Measurements from ENCODE around the gene CLCN6. TPM values are rescaled to one million over a fixed set of nuclear protein-coding genes. Genes with fewer than 3 reads are reported as not detected.

CLCN6 gene
- polyA plus RNA-seq, 1 donor from 2014 or later, result 12.5 TPM

DNA sequence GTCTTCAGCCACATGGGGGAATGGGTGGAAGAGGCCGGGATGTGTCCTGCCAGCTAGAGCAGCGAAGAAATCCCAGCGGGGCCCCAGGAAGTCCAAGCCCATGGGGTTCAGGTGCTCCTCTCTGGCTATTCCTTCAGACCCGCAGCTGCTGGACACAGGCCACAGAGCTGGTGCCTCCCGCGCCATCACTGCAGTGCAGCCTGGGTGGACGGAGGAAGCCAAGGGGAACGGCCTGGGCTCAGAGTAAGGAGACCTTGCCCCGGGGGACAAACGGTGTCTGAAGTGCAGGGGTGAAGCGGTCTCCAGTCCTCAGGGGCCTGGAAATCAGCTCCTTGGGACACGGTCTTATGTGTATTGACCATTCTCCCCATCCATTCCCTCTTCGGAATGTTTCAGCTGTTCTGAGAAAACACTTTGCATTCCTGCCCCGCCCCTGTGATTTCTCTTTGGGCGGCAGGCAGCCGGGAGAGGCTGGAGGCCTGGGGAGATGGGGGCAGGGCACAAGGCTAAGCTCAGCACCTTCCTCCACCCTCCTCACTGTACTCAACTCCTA lies 18.7 kb upstream of the CLCN6 start:
- no peaks in the 10 kb centered on the region for H3K9me3 ChIP-seq (ENCODE audit: low read length)
- no peaks in the 10 kb centered on the region for H3F3A ChIP-seq (ENCODE audit: insufficient read depth, low read length, poor library complexity, severe bottlenecking)
- no peak overlapping the region for H3K27ac ChIP-seq (ENCODE audit: low read length)
- no peaks in the 10 kb centered on the region for H3K36me3 ChIP-seq (ENCODE audit: insufficient read depth, low read length)
- no peak overlapping the region for H3K4me3 ChIP-seq (ENCODE audit: low read length)
- no peaks in the 10 kb centered on the region for H3K79me2 ChIP-seq (replicated peaks; ENCODE audit: insufficient read depth, low read length)
- H3K9me2 ChIP-seq (ENCODE audit: insufficient read depth, low read length), result no peaks in the 10 kb centered on the region
- no peak overlapping the region for H2AFZ ChIP-seq (ENCODE audit: low read depth, low read length)
- no peaks in the 10 kb centered on the region for H3K27me3 ChIP-seq (ENCODE audit: insufficient read depth, low read depth, low read length)
- H3K4me2 ChIP-seq (ENCODE audit: low read length), result no peak overlapping the region
- H3K9ac ChIP-seq (ENCODE audit: low read length), result no peak overlapping the region
- no peak for TF ChIP-seq EZH2 (IDR thresholded peaks at IDR 0.05; ENCODE audit: borderline replicate concordance, insufficient read depth, low read length, poor library complexity, severe bottlenecking)
- no peak for TF ChIP-seq POLR2AphosphoS5 (IDR thresholded peaks at IDR 0.05)
- TF ChIP-seq TAF1 (IDR thresholded peaks at IDR 0.05; ENCODE audit: low read depth), result no peak
- TF ChIP-seq MXI1 (conservative IDR thresholded peaks at IDR 0.05; ENCODE audit: poor library complexity, severe bottlenecking), result no peak
- TF ChIP-seq, protein P1, sequence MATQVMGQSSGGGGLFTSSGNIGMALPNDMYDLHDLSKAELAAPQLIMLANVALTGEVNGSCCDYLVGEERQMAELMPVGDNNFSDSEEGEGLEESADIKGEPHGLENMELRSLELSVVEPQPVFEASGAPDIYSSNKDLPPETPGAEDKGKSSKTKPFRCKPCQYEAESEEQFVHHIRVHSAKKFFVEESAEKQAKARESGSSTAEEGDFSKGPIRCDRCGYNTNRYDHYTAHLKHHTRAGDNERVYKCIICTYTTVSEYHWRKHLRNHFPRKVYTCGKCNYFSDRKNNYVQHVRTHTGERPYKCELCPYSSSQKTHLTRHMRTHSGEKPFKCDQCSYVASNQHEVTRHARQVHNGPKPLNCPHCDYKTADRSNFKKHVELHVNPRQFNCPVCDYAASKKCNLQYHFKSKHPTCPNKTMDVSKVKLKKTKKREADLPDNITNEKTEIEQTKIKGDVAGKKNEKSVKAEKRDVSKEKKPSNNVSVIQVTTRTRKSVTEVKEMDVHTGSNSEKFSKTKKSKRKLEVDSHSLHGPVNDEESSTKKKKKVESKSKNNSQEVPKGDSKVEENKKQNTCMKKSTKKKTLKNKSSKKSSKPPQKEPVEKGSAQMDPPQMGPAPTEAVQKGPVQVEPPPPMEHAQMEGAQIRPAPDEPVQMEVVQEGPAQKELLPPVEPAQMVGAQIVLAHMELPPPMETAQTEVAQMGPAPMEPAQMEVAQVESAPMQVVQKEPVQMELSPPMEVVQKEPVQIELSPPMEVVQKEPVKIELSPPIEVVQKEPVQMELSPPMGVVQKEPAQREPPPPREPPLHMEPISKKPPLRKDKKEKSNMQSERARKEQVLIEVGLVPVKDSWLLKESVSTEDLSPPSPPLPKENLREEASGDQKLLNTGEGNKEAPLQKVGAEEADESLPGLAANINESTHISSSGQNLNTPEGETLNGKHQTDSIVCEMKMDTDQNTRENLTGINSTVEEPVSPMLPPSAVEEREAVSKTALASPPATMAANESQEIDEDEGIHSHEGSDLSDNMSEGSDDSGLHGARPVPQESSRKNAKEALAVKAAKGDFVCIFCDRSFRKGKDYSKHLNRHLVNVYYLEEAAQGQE (IDR thresholded peaks at IDR 0.05; ENCODE audit: borderline replicate concordance), result no peak
- no peak for TF ChIP-seq EP300 (conservative IDR thresholded peaks at IDR 0.05; ENCODE audit: poor library complexity, severe bottlenecking)
- H4K20me1 ChIP-seq (ENCODE audit: insufficient read depth), result no peaks in the 10 kb centered on the region

DNA sequence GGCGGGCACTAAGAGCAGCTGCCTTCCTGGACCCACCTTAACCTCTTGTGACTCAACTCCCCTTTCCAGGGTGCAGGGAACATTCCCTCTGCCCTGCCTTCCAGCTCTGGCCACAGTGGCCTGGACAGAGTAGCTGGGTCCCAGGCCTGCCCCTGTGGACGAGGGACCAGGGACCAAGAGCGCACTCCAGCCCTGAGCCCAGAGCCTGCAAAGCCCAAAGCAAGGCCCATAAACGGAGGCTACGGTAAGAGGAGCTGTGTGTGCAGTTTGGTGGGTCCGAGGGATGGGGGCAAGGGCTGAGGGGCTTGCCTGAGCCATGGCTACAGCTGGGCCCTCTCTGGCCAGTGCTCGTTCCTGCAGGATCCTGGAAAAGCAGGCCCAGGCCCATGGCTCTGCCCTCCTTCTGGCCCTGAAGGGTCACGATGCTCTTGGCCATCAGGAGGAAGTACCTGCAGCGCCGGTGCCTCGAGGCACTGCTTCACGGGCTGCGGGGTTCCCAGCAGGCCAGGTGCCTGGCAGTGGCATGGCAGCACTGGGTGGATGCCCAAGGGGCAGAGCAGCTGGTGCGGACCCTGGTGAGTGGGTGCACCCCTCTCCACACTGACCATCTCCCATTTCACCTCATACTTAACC lies 18.1 kb upstream of the CLCN6 start:
- no peaks in the 10 kb centered on the region for H4K20me1 ChIP-seq (ENCODE audit: insufficient read depth)
- H3K27me3 ChIP-seq (ENCODE audit: insufficient read depth, low read depth, low read length), result no peaks in the 10 kb centered on the region
- no peak overlapping the region for H3K4me2 ChIP-seq (ENCODE audit: low read length)
- H3K9me3 ChIP-seq (ENCODE audit: low read length), result no peaks in the 10 kb centered on the region
- H3K4me3 ChIP-seq (ENCODE audit: low read length), result no peak overlapping the region
- no peaks in the 10 kb centered on the region for H3K9me2 ChIP-seq (ENCODE audit: insufficient read depth, low read length)
- H3K36me3 ChIP-seq (ENCODE audit: insufficient read depth, low read length), result no peaks in the 10 kb centered on the region
- H3F3A ChIP-seq (ENCODE audit: insufficient read depth, low read length, poor library complexity, severe bottlenecking), result no peaks in the 10 kb centered on the region
- H3K9ac ChIP-seq (ENCODE audit: low read length), result no peak overlapping the region
- no peak overlapping the region for H3K27ac ChIP-seq (ENCODE audit: low read length)
- TF ChIP-seq EZH2 (IDR thresholded peaks at IDR 0.05; ENCODE audit: borderline replicate concordance, insufficient read depth, low read length, poor library complexity, severe bottlenecking) (no peak), MXI1 (conservative IDR thresholded peaks at IDR 0.05; ENCODE audit: poor library complexity, severe bottlenecking) (no peak), EP300 (conservative IDR thresholded peaks at IDR 0.05; ENCODE audit: poor library complexity, severe bottlenecking) (no peak), RAD21 (conservative IDR thresholded peaks at IDR 0.05) (no peak)
- TF ChIP-seq, protein P1 (IDR thresholded peaks at IDR 0.05; ENCODE audit: borderline replicate concordance), result no peak
- H2AFZ ChIP-seq (ENCODE audit: low read depth, low read length), result no peak overlapping the region
- H3K79me2 ChIP-seq (replicated peaks; ENCODE audit: insufficient read depth, low read length), result no peaks in the 10 kb centered on the region
